UCSD-AML1 (cell line): ENCODE results near the gene TFAP2E.

Source experiments
- DNase-seq: peaks from one replicate; lab custom pipeline; 2025; ENCODE audit not compliant: unreplicated experiment; lab: John Stamatoyannopoulos, UW

Gene TFAP2E

GRCh38 chr1:35592991-35593769 lies 20.1 kb downstream of the TFAP2E start:
- DNase-seq: peak; percentile 59

DNA sequence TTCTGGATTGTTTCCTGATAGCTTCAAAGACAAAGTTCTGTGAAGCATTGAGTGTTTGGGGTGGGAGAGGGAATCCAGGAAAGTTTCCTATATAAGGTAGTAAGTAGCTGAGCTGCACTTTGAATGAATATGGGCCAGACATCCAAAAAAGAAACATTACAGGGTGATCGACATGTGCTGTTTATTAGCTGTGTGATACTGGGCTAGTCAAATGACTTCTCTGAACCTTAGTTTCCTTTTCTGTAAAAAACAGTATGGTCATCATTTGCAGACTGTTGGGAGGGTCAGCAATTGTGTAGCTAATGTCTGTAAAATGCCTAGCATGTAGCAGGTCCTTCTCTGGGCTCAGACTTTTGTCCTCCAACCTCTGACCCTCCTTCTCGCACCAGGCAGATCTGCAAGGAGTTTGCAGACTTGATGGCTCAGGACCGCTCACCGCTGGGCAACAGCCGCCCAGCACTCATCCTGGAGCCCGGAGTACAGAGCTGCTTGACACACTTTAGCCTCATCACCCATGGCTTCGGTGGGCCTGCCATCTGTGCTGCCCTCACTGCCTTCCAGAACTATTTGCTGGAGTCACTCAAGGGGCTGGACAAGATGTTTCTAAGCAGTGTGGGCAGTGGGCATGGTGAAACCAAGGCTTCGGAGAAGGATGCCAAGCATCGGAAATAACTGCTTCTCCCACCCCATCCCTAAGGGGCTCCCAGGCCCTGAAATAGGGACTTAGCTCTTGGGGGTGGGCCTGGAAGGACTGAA lies 21.1 kb downstream of the TFAP2E start:
- DNase-seq: no peak

- DNase-seq: no peak
Measured at GRCh38 chr1:35595684-35596083, 22.6 kb downstream of the TFAP2E start.

GRCh38 chr1:35597870-35598269 lies 24.8 kb downstream of the TFAP2E start:
- no peak for DNase-seq

GRCh38 chr1:35598895-35599294 lies 25.8 kb downstream of the TFAP2E start:
- no peak for DNase-seq

DNA sequence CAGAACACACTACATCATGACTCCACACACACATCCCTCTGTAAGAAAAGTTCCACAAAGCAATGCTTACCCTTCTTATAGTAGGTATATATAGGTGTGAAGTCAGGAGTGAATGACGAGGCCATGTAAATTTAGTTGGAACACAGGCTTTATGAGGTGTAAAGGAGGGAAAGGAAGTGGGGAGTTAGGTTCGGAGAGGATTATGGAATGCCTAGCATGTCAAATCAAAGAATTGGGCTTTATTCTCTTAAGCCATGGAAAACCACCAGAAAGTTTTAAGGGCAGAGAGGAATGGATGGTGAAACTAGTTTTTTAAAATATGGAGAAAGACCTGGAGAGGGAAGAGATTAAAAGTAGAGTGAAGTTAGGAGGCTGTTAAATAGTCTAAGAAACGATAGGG lies 26.3 kb downstream of the TFAP2E start:
- no peak for DNase-seq

- no peak for DNase-seq
Measured at GRCh38 chr1:35600593-35600992, 27.5 kb downstream of the TFAP2E start.

DNA sequence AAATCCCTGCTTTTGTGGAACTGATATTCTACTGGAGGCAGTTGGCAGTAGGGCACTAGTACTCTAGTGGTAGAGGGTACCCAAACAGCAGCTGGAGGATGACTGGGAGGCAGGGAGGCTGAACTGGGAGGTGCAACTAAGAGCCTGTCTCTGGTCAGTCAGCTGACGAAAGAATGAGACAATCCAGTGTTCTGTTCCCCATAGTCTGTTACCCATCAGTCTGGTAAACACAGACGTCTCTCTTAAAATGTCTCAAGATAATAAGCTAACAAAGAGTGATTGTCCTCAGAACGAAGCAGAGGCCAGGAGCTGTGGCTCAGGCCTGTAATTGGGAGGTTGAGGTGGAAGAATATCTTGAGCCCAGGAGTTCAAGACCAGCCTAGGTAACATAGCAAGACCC lies 30.4 kb downstream of the TFAP2E start:
- no peak for DNase-seq

DNA sequence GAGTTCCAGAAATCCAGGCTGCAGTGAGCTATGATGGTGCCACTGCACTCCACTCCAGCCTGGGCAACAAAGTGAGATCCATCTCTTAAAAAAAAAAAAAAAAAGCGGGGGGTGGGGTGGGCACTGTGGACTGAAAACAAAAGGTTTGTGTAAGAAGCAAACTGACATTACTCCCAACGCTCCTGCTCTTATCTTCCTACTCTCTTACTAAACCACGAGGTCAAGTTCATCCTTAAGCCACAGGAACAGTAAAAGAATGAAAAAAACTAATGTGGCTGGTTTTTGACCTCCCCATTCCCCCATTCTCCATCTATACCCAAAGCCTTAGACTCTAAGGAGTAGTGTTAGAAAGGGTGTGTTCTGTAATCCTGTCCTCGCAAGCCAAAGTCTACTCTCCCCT lies 30.8 kb downstream of the TFAP2E start:
- DNase-seq: no peak

DNA sequence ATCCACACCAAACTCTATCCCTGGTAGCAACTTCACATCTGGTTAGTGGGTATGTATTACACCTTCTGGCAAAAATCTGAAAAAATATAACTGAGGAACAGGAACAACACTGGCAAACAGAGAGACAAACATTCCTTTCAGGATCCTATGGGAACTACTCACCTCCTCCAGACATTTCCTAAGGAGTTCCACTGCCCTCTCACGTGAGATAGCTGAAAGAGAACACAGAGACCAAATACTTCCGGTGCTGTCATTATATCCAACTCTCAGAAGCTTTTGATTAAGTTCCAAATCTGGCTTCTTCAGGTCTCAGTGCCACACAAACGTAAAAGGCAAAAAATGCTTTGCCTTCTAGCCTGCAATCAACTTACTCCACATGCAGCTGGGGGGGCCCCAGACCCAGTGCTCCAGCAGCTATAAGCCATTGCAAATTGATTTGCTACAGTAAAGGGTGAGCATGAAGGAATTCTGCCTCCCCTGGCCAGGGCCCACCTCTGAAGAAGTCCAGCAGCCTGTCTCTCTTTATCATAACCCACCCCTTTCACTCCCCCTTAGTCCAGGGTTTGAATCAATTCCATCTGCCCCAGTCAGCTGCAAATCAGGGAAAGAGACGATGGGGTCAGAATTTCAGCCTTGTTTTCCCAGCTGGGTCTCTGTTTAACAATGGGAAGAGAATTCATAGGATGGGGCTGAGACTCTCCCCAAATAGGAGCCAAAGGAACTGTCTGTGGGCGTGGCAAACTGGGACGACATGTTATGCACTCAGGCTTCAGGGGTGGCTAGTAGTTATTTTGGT lies 32.2 kb downstream of the TFAP2E start:
- no peak for DNase-seq

- no peak for DNase-seq
Measured at GRCh38 chr1:35605867-35606182, 32.7 kb downstream of the TFAP2E start.

GRCh38 chr1:35611655-35612054 lies 38.5 kb downstream of the TFAP2E start:
- no peak for DNase-seq

GRCh38 chr1:35615440-35615839 lies 42.3 kb downstream of the TFAP2E start:
- no peak for DNase-seq

DNA sequence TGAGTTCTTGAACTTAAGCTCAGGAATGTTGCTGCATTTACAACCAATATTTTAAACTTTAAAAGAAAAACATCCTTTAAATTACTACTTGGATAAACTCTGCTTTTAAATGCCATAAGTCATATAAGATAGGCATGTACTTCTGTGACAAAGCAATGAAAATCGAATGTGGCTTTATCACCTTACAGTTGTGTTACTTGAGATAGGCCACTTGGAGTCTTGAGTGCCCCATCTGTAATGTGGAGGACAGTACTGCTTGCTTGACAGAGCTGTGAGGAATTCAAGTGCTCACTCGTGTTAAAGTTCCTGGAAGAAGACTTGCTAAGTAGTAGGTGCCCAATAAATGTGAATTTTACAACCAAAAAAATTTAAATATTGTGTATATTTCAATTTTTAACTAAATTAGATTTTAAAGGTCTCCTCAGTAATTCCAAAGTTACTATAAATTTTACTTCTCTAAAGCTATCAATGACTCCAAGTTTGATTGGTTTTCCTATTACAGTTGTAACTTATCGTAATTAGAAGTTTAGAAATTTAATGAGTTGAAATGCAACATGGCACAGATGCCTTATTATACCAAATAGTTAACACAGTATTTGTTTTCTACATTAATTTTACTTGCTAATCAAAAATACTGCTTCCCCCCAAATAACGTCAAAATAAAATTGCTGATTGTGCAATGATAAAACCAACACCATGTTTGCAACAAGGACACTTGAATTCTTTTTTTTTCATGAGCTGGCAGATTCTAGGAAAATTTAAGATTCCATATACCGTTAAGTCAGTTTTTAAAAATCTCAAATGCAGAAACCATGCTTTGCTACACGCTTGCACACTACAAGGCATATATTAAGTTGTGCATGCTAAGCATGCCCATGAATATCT lies 46.4 kb downstream of the TFAP2E start:
- no peak for DNase-seq

- no peak for DNase-seq
Measured at GRCh38 chr1:35622510-35623178, 49.5 kb downstream of the TFAP2E start.

GRCh38 chr1:35623832-35624231 lies 50.7 kb downstream of the TFAP2E start:
- DNase-seq: no peak

DNA sequence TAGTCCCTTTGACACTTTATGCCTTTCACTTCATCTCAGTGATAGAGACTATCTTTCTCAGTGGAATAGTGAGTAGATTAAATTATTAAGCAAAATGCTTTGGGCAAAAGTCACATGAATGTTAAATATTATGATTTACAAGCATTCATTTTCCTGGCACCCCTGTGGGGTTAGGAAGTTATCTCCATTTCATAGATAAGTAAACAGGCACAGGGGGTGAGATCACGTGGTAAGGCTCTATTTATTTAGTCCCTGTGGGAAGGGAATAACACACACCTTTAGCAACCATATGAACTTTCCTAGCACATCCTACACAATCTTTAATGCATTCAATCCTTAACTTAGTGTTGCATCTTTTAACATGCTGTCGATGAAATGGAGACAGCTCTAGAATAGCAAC lies 55.9 kb downstream of the TFAP2E start:
- no peak for DNase-seq

DNA sequence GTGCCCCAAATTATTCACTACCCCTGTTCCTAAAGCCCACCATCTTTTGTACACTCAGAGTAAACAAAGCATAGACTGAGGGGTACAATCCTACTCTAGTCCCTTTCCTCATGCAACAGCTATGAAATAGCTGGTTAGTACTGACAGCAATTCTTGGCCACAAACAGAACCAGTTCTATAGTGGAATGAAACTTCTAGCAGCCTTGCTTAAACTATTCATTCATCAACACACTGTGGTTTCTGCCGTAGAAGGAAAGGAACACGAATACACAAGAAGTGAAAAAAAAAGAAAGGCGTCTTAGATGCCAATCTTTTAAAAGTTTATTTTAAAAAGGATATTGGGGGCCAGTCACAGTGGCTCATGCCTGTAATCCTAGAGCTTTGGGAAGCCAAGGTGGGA lies 58.3 kb downstream of the TFAP2E start:
- no peak for DNase-seq

- no peak for DNase-seq
Measured at GRCh38 chr1:35633547-35633946, 60.4 kb downstream of the TFAP2E start.

DNA sequence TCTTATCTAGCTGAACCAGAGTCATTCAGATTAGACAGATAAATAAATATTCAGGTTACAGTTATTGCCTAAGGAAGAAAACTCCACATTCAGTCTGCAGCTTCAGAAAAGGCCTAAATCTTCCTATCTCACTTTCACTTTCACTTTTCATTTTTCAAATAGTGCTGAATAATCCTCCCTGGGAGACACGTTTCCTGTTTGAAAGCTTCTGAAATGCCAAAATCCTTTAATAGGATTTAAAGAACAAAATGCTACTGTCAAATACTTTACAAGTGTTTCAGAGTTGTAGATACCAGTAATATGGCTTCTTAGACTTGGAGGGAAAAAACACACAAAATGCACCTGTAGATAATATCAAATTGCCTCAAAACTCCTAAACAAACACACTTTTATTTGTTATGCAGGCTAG lies 64.3 kb downstream of the TFAP2E start:
- DNase-seq: no peak
